Neural cell (in vitro differentiated cells): ENCODE measurements around the gene NEUROD4. TPM values are rescaled to one million over a fixed set of nuclear protein-coding genes. Genes with fewer than 3 reads are reported as not detected.

Experiments
- H2AFZ ChIP-seq: fragments of 200-600, 300-800 bp; sonication (generic), shearing (Covaris generic); 2 replicates; pipeline ENCODE4 v1.6.0; 2014; ENCODE audit warnings: low read depth, mild to moderate bottlenecking, antibody characterized with exemption, low read length, moderate library complexity
- H3F3A ChIP-seq: fragments of 200-600 bp; shearing (Covaris generic); 2 replicates; pipeline ENCODE4 v1.6.1; 2016; ENCODE audit warnings: mild to moderate bottlenecking, moderate library complexity, mixed read lengths, antibody characterized with exemption, low read length; ENCODE audit not compliant: insufficient read depth, poor library complexity, severe bottlenecking
- H3K27ac ChIP-seq: fragments of 200-600, 300-800 bp; sonication (generic), shearing (Covaris generic); 2 replicates; pipeline ENCODE4 v1.5.1; 2014; ENCODE audit warnings: mild to moderate bottlenecking, low read length, moderate library complexity
- H3K27me3 ChIP-seq: fragments of 300-800, 200-600 bp; sonication (generic), shearing (Covaris generic); 2 replicates; pipeline ENCODE4 v1.6.0; 2014; ENCODE audit warnings: mild to moderate bottlenecking, low read depth, low read length, moderate library complexity; ENCODE audit not compliant: insufficient read depth
- H3K36me3 ChIP-seq: fragments of 300-800, 200-600 bp; sonication (generic), shearing (Covaris generic); 2 replicates; pipeline ENCODE4 v1.5.1; 2014; ENCODE audit warnings: mild to moderate bottlenecking, antibody characterized with exemption, low read length, moderate library complexity; ENCODE audit not compliant: insufficient read depth
- H3K4me2 ChIP-seq: fragments of 300-800, 200-600 bp; sonication (generic), shearing (Covaris generic); 2 replicates; pipeline ENCODE4 v1.6.0; 2014; ENCODE audit warnings: mild to moderate bottlenecking, low read length
- H3K4me3 ChIP-seq: fragments of 300-800, 200-600 bp; sonication (generic), shearing (Covaris generic); 2 replicates; pipeline ENCODE4 v1.5.1; 2014; ENCODE audit warnings: mild to moderate bottlenecking, low read length, moderate library complexity
- H3K79me2 ChIP-seq: fragments of 200-600 bp; shearing (Covaris generic); replicated peaks from 2 replicates; pipeline ENCODE4 v1.6.0; 2014; ENCODE audit warnings: mild to moderate bottlenecking, low read length, moderate library complexity; ENCODE audit not compliant: insufficient read depth
- H3K9ac ChIP-seq: fragments of 300-800, 200-600 bp; sonication (generic), shearing (Covaris generic); 2 replicates; pipeline ENCODE4 v1.6.1; 2016; ENCODE audit warnings: mild to moderate bottlenecking, low read length, mixed read lengths
- H3K9me2 ChIP-seq: fragments of 200-600 bp; shearing (Covaris generic); 2 replicates; pipeline ENCODE4 v1.6.1; 2016; ENCODE audit warnings: mild to moderate bottlenecking, low read length, mixed read lengths; ENCODE audit not compliant: insufficient read depth
- H3K9me3 ChIP-seq: fragments of 200-600, 300-800 bp; sonication (generic), shearing (Covaris generic); 2 replicates; pipeline ENCODE4 v1.6.1; 2016; ENCODE audit warnings: mild to moderate bottlenecking, mixed run types, low read length, moderate library complexity, mixed read lengths
- H4K20me1 ChIP-seq: fragments of 200-600 bp; shearing (Covaris generic); 2 replicates; pipeline ENCODE4 v1.6.1; 2016; ENCODE audit warnings: mild to moderate bottlenecking, mixed run types; ENCODE audit not compliant: insufficient read depth
- EP300 ChIP-seq: fragments of 450-650 bp; conservative IDR thresholded peaks from 2 replicates; pipeline ENCODE4 v1.6.1; 2014; ENCODE audit warnings: antibody characterized with exemption, mild to moderate bottlenecking, moderate library complexity; ENCODE audit not compliant: poor library complexity, severe bottlenecking
- EZH2 ChIP-seq: fragments of 200-600, 300-800 bp; shearing (Covaris generic), sonication (generic); IDR thresholded peaks from 2 replicates; pipeline ENCODE4 v1.6.1; 2014; ENCODE audit warnings: antibody characterized with exemption, low read length, borderline replicate concordance, mild to moderate bottlenecking; ENCODE audit not compliant: insufficient read depth, poor library complexity, severe bottlenecking
- MXI1 ChIP-seq: fragments of 450-650 bp; conservative IDR thresholded peaks from 2 replicates; pipeline ENCODE4 v1.6.1; 2014; ENCODE audit warnings: antibody characterized with exemption, mild to moderate bottlenecking; ENCODE audit not compliant: poor library complexity, severe bottlenecking
- POLR2AphosphoS5 ChIP-seq: IDR thresholded peaks from 2 replicates; pipeline ENCODE4 v1.6.1; 2012
- RAD21 ChIP-seq: fragments of 450-650 bp; conservative IDR thresholded peaks from 2 replicates; pipeline ENCODE4 v1.6.1; 2014; ENCODE audit warnings: antibody characterized with exemption, mild to moderate bottlenecking, moderate library complexity
- SMC3 ChIP-seq: fragments of 450-650 bp; conservative IDR thresholded peaks from 2 replicates; pipeline ENCODE4 v1.6.1; 2014; ENCODE audit warnings: antibody characterized with exemption, mild to moderate bottlenecking, moderate library complexity; ENCODE audit not compliant: poor library complexity
- TAF1 ChIP-seq: IDR thresholded peaks from 2 replicates; pipeline ENCODE4 v1.6.1; 2012; ENCODE audit warnings: low read depth
- polyA plus RNA-seq: library from polyadenylated mRNA; depleted of rRNA; stranded (reverse); fragments of >200 nt; gene quantifications from 2 replicates; pipeline ENCODE4 v1.2.3, GENCODE V29; 2014
- TF ChIP-seq, protein P1 (sequence below): fragments of 450-650 bp; IDR thresholded peaks from 2 replicates; pipeline ENCODE4 v1.5.1; 2014; ENCODE audit warnings: antibody characterized with exemption, mild to moderate bottlenecking, moderate library complexity; ENCODE audit not compliant: poor library complexity, severe bottlenecking
- TF ChIP-seq, protein P2 (sequence below): IDR thresholded peaks from 2 replicates; pipeline ENCODE4 v1.6.1; 2012; ENCODE audit warnings: borderline replicate concordance

The NEUROD4 gene
- polyA plus RNA-seq, 1 donor from 2014 or later: not detected

DNA sequence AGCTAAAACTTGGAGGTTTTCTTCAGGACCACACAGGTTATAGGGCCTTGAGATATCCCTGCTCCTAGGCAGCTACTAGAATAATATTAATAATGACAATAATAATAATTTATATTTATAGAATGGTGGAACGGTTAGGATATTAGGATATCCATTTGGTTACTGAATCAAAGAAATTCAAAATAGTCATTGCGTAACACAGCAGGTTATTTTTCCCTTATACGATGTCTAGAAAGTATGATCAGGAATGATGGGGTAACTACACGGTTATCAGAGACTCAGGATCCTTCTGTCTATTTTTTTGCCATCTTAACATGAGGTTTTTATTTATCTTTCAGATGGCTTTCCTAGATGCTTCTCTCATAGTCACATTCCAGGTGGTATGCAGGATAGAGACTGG is 39.0 kb downstream of the NEUROD4 start:
- no peaks in the 10 kb centered on the region for H3K9me2 ChIP-seq
- H3K4me3 ChIP-seq: no peak overlapping the region
- no peak overlapping the region for H3K4me2 ChIP-seq
- no peaks in the 10 kb centered on the region for H3K27me3 ChIP-seq
- no peaks in the 10 kb centered on the region for H3K36me3 ChIP-seq
- TF ChIP-seq, protein P1, sequence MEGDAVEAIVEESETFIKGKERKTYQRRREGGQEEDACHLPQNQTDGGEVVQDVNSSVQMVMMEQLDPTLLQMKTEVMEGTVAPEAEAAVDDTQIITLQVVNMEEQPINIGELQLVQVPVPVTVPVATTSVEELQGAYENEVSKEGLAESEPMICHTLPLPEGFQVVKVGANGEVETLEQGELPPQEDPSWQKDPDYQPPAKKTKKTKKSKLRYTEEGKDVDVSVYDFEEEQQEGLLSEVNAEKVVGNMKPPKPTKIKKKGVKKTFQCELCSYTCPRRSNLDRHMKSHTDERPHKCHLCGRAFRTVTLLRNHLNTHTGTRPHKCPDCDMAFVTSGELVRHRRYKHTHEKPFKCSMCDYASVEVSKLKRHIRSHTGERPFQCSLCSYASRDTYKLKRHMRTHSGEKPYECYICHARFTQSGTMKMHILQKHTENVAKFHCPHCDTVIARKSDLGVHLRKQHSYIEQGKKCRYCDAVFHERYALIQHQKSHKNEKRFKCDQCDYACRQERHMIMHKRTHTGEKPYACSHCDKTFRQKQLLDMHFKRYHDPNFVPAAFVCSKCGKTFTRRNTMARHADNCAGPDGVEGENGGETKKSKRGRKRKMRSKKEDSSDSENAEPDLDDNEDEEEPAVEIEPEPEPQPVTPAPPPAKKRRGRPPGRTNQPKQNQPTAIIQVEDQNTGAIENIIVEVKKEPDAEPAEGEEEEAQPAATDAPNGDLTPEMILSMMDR: no peak
- TF ChIP-seq MXI1 (no peak), SMC3 (no peak), RAD21 (no peak), EP300 (no peak), EZH2 (no peak)
- no peak overlapping the region for H2AFZ ChIP-seq
- no peak overlapping the region for H3K27ac ChIP-seq
- no peak overlapping the region for H3K9ac ChIP-seq
- H4K20me1 ChIP-seq: no peaks in the 10 kb centered on the region
- no peaks in the 10 kb centered on the region for H3F3A ChIP-seq
- no peaks in the 10 kb centered on the region for H3K9me3 ChIP-seq
- H3K79me2 ChIP-seq: no peaks in the 10 kb centered on the region

DNA sequence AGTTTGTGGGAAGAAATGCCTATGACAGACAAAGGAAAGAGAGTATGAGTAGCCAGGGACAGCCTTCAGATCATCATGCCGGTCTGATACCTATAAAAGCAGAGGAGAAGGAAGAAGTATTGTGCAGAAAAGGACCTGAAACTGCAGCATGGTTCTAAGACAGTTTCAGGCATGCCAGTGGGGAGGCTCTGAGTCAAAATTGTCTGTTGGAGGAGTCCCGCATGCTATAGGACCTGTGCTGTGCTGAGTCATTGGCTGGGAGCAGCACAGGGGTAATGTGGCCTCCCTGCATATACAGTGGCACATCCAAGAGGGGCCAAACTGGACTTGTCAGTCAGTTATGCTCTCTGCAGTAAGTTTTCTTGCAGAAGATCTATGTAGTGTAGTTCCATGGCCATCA is 40.7 kb downstream of the NEUROD4 start:
- no peaks in the 10 kb centered on the region for H3K79me2 ChIP-seq
- no peak overlapping the region for H2AFZ ChIP-seq
- H3K4me2 ChIP-seq: no peak overlapping the region

More for the DNA sequence above, 40.7 kb downstream of the NEUROD4 start:
- Histone ChIP-seq H4K20me1 (no peaks in the 10 kb centered on the region), H3K27me3 (no peaks in the 10 kb centered on the region), H3F3A (no peaks in the 10 kb centered on the region), H3K27ac (no peak overlapping the region), H3K9me2 (no peaks in the 10 kb centered on the region), H3K4me3 (no peak overlapping the region), H3K36me3 (no peaks in the 10 kb centered on the region), H3K9me3 (no peaks in the 10 kb centered on the region), H3K9ac (no peak overlapping the region)
- TF ChIP-seq MXI1: no peak
- no peak for TF ChIP-seq POLR2AphosphoS5
- TF ChIP-seq RAD21: no peak
- TF ChIP-seq TAF1: no peak
- no peak for TF ChIP-seq EZH2
- TF ChIP-seq EP300: no peak
- TF ChIP-seq, protein P2, sequence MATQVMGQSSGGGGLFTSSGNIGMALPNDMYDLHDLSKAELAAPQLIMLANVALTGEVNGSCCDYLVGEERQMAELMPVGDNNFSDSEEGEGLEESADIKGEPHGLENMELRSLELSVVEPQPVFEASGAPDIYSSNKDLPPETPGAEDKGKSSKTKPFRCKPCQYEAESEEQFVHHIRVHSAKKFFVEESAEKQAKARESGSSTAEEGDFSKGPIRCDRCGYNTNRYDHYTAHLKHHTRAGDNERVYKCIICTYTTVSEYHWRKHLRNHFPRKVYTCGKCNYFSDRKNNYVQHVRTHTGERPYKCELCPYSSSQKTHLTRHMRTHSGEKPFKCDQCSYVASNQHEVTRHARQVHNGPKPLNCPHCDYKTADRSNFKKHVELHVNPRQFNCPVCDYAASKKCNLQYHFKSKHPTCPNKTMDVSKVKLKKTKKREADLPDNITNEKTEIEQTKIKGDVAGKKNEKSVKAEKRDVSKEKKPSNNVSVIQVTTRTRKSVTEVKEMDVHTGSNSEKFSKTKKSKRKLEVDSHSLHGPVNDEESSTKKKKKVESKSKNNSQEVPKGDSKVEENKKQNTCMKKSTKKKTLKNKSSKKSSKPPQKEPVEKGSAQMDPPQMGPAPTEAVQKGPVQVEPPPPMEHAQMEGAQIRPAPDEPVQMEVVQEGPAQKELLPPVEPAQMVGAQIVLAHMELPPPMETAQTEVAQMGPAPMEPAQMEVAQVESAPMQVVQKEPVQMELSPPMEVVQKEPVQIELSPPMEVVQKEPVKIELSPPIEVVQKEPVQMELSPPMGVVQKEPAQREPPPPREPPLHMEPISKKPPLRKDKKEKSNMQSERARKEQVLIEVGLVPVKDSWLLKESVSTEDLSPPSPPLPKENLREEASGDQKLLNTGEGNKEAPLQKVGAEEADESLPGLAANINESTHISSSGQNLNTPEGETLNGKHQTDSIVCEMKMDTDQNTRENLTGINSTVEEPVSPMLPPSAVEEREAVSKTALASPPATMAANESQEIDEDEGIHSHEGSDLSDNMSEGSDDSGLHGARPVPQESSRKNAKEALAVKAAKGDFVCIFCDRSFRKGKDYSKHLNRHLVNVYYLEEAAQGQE: no peak
- TF ChIP-seq, protein P1: no peak
- no peak for TF ChIP-seq SMC3
